HG03060 (cell line): Measurements from ENCODE around the gene ARHGAP29.

Source experiments
- ATAC-seq: cut with Tn5 transposase; IDR thresholded peaks from one replicate; pipeline ENCODE4 v1.9.1; 2021; ENCODE audit warnings: low read depth, moderate number of reproducible peaks; ENCODE audit not compliant: unreplicated experiment

The ARHGAP29 gene

DNA sequence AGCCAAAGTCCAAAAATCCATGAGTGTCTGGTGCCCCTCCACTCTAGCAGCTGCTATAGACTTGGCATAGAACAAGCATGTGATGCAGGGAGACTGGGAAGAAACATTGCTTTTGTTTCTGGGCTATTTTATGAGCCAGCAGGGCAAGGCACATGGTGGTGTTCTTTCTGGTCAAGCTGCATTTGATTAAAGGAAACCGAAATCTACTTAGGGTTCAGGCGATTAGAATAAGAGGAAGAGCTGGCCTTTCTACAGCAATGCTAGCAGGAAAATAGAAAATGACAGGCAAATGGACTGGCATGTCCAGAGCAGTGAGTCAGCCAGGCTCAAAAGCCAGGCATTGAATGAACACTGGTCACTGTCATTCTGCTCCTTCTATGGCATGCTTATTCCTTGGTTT, 28.5 kb upstream of the ARHGAP29 start:
- no peak for ATAC-seq

DNA sequence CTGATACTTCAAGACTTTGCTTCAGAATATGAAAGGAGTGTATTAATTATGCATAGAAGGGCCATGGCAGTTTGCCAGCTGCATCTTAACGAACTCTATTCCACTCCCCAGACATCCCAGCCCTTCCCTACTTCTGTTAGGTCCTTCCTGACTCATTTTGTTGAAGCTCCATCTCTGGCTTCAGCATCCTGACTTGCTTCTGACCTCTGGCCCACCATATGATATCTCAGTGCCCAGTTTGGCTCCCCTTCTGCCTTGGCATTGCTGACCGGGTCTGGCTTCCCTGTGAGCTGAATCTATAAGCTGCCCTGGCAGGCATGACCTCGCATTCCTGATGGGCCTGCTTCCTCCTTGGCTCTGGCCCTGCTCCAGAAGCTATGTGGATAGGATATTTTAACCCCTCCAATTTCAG, 27.6 kb upstream of the ARHGAP29 start:
- no peak for ATAC-seq

DNA sequence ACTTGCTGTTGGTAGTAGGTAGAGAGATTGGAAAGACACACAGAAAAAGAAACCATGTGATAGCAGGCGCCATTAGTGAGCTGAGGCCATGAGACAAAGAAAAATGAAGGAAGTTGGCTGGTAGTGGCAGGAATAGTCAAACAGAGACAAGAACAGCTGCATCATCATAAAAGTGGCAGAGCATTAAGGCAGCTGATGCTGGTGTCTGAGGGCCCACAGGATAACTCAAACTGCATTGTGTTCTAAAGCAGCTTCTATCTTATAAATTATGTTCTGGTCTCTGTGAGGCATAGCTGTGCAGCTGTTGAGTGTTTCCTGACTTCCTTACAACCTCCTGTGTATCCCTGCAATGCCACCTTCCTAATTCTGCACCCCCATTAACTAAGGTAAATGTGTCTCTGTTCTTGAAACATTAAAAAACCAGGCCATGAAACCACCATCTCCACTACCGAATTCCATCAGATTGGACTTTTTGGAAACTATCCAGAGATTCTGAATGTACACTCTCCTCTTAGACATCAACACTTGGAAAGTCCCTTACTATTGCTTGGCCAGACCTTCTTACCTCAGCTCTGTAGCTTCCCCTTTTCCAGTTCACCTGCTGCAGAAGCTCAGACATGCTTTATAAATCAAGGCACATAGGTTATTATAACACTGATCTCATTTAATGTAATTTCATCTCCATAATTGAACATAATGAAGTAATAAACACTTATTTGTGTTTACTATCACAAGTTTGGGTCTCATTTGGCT, 23.4 kb upstream of the ARHGAP29 start:
- no peak for ATAC-seq

DNA sequence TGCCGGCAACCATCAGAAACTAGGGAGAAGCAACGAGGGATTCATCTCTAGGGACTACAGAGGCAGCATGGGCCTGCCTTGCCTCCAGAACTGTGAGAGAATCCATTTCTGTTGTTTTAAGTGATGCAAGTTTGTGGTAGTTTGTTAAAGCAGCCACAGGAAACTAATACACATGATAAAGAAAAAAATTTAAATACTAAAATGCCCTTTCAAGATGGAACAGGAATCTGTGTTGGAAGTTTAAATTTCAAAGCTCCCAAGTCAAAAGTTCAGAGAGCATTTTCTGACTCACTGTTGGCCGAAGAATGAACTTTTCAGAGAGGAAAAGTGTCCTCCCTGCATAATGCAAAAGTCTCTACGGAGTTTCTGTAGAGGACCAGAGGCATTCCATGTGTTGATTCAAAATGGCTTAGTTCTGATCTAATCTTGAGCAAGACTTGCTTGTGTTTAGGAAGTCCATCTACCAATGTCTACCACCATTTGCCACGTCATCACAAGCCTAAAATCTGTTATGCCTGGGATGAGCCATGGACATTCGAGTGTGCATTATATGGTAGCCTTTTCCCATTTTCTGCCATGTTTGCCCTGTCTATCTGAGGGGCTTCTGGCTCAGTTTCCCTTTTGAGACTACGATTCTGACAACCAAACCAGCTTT, 22.4 kb upstream of the ARHGAP29 start:
- ATAC-seq = no peak

DNA sequence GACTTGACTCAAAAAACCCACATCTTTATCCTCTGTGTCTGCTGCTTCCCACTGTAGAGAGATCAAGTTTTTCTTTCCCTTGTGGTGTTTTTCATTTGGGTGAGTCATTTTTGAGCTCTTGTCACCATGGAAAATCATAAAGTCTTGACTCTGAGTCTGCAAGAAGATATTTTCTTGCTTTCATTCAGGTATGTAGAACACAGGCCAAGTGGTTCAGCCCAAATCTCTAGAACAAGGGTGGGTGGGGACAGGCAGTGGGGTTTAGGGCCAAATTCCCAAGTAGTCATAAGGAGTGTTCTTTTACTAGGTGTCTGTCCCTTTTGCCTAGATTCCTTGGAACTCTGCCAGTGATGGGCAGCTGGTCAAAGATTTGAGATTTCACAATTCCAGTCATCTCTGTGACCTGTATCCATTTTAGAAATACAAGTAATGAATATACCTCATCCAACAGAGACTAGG, 21.5 kb upstream of the ARHGAP29 start:
- no peak for ATAC-seq

DNA sequence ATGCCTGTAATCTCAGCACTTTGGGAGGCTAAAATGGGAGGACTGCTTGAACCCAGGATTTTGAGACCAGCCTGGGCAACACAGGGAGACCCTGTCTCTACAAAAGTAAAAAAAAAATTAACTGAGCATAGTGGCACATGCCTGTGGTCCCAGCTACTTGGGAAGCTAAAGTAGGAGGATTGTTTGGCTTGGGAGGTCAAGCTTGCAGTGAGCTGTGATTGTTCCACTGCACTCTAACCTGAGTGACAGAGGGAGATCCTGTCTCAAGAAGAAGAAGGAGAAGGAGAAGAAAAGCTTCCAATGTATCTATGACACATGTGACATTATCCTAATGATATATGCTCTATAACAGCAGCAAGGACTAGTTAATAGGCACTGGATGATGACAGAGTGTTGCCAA, 20.1 kb upstream of the ARHGAP29 start:
- ATAC-seq = no peak

DNA sequence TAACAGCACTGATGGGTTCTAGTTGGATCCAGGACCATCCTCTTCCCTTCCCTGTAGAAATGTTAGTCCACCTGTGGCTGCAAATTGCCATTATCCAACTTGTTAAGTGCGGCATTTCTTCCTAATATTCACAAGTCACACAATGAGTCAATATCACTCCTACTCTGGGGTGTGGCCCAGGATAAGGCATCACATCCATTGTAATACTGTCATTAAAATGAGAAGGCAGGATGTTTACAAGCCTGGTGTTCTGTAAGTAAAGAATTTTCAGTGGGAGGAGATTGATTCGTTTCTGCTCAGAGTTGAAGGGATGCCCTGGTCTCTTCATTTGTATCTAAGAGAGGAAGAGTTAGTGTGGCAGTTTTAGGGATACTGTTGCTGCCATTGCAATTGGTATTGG, 18.1 kb upstream of the ARHGAP29 start:
- ATAC-seq = no peak

DNA sequence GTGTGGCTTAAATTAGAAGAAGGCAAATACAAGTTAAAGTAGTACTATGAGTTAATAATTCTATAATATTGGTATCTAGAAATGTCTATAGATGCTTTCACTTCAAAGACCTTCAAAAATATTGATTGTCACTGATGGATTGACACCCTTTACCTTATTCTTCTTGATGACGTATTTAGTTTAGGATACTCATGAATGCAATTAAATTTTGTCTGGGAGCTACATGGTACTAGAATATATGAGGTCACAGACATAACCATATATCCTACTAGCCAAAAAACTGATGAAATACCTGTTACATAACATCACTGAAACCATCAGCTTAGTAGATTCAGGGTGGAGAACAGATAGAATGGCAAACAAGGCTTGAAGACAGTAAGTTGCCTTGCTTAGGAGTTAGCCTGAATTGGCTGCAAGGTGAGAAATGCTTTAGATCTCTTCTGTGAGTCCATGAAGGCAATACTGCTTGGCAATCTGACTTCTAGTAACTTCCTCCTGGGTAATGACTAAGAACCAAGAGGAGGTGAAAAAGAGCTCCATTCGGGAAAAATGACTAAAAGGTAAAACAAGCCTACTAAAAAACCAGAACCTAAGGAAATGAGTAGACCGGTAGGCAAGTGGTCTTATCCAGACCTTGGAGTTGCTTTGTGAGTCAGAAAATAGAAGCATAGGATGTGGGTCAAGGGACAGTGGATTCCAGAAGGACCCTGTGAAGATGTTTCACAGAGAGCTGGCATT, 16.9 kb upstream of the ARHGAP29 start:
- ATAC-seq = no peak

DNA sequence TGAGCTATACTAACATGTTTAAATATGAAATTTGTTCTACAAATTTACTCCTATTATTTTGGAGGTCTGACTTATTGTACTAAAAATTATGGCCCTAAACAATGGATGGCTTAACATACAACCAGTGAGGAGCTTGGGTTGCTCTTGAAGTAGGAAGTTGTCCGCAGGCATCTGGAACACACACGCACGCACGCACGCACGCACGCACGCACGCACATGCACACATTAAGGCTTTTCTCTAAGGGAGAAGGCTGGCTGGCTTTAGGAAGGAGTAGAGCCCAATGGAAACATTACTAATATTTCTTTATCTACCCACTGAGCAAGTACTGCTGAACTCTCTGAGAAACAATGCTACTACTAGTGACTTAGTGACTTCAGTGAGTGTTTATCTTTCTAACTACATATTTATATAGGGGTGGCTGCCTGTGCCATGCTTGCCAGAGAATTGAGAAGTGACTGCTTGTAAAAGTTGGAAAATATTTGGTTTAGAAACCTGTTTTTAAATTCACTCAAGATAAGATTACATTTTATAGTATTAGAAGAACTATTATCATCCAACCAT, 16.2 kb upstream of the ARHGAP29 start:
- no peak for ATAC-seq

DNA sequence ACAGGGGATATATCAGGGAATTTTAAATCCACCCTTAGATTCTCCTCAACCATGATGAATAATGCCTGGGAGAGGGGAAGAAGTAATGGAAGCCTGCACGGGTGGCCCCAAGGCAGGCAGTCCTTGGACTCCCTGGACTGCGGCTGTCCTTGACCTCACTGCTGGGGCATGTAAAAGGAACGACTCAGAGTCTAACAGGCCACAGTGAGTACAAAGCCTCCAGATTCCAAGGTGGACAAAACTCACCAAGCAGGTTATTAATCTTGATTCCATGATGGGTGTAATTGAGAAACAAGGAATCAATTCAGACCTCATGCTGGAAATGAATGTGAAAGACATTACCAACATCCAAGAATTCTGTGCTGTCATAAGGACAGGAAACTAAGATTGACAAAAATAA, 13.0 kb upstream of the ARHGAP29 start:
- no peak for ATAC-seq

DNA sequence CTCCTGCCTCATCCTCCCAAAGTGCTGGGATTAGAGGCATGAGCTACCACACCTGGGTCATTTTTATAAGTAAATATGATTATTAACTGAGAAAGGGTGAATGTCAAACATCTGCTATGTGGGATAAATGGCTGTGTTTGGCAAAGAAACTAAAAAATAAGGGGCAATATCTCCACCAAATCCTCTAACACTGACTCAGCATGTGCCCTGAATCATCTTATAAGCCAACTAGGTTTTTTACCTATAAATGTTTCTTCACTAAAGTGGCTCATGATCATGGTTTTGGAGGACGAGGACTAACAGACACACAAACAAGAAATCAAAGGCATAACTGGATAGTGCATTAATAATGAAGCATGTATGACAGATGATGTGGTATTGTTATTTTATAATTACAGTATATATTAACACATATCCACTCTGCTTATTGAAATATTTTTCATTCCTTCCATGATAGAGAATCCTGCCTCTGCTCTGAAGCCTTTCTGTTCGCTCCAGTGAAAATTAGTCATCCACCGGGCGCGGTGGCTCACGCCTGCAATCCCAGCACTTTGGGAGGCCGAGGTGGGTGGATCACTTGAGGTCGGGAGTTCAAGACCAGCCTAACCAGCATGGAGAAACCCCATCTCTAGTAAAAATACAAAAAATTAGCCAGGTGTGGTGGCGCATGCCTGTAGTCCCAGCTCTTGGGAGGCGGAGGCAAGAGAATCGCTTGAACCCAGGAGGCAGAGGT, 11.7 kb upstream of the ARHGAP29 start:
- ATAC-seq = no peak

DNA sequence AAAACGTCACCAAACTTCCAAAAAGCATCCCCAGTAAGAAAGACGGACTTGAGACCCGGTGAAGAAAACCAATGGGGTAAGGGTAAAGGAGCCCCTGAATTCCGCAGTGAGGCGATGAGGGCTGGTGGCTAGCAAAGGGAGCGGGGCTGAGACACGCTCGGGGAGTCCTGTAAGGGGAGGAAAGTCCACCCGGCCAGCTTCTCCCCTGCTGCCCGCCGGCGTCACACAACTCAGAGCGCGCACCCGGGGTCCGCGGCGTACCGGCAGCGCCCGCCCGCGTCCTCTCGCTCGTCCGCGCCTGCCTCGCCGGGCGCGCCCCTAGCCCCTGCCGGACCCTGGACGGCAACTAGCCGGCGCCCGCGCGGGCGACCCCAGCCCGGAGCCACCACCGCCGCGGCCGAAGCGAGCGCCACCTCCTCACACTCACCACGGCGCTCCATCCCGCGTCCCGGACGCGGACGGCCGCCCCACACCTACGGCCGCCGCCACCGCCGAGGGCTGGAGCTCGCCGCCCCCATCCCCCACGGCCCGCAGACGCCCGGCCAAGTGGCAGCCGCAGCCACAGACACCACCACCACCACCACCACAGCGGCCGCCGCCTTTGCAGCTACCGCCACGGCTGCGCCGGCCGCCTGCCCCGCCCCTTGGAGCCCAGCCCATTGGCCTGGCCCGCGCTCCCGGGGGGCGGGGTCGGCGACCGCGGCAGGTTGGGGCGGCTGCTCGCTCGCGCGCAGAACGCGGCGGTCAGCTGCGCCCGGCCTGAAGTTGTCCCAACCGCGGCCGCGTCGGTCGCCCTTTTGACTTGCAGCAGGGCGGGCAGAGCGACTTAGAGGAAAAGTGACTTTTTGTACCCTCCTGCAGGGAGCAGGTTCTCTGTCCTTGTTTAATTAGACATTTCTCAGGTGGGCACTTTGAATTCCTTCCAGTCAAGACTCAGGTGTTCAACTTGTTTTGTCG, 10.0 kb upstream of the ARHGAP29 start:
- ATAC-seq = no peak

DNA sequence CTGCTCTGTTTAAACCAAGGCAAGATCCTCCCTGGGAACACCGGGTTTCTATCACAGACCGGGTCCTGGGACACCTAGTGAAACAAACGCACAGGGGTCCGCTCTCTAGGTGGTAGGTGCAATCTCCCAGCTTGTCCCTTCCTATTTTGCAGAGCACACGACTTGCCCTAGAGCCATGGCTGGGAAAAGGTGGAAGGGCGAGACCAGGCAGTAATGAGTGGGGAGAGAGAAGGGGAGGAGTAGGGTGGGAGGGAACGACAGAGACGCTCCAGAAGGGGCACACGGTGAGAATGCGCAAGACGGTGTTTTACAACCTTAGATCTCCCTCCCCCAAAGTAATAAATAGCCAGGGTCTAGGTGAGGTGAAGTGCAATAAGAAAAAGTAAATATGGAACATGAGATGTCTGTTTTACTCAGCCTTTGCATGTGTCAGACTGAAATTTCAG, 9.3 kb upstream of the ARHGAP29 start:
- no peak for ATAC-seq

DNA sequence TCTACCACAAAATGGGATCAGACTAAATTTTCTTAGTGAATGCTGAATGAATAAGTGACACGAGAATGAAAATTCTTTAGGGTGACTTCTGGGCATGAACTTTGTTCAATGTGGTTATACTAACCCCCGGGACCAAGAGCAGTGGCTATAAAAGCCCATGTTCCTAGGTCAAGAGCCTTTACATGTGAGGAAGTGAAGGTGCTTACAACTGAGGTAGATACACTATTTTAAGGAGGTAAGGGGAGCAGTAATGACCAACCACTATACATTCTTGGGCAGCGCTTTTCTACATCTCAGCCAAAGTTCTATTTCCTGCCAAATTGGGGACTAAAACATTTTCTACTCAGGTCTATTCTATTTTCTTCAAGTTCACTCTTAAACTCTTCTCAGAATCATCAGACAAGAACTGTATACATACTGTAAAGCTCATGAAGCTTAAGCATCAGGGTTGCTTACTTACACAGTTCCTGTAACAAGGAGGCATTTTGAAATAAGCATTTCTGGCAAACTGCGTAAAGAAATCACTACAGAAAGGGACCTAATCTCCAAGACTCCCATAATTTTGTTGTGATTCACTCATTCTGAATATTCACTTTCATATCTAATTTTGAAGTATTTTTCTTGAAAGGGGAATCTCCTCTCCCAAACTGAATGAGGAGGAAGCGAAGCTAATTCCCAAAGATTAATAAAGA, 8.5 kb upstream of the ARHGAP29 start:
- ATAC-seq = no peak

DNA sequence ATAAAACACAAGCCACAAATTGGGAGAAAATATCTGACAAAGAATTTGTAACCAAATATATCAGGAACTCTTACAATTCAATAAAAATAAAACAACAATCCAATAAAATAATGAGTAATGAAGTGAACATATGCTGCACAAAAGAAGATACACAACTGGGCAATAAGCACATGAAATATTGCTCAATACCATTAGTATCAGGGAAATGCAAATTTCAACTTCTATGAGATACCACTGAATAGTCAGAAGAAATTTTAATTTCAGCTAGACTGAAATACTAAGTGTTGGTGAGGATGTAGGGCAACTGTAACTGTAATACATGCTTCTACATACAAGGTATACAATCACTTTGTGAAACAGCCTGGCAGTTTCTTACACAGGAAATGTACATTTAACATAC, 7.4 kb upstream of the ARHGAP29 start:
- no peak for ATAC-seq

DNA sequence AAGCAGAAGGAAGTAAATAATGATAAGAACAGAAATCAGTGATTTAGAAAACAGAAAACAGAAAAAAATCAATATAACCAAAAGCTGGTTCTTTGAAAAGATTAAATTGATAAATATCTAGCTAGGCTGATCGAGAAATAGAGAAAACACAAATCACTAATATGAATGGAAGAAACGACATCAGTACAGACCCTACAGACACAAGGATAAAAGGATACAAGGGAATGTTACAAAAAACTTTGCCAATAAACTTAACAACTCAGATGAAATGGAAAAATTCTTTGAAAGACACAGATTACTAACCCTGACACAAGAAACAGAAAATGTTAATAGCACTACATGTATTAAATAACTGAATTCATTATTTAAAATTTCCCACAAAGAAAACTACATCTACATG, 6.3 kb upstream of the ARHGAP29 start:
- ATAC-seq = no peak

DNA sequence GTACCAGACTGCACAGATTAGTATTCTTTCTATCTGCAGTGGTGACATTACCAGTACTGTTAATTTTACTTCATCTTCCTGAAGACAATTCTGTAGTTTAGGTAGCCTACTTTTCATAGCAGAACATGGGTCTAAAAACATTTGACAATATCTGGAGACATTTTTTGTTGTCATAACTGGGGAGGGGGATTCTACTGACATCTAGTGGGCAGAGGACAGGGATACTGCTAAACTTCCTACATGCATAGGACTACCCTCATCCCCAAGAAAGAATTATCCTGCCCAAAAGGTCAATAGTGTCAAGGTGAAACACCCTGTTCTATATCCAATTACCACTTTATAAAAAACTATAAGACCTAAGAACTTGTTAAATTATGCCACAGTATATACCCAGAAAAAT, 3.4 kb upstream of the ARHGAP29 start:
- ATAC-seq = no peak

DNA sequence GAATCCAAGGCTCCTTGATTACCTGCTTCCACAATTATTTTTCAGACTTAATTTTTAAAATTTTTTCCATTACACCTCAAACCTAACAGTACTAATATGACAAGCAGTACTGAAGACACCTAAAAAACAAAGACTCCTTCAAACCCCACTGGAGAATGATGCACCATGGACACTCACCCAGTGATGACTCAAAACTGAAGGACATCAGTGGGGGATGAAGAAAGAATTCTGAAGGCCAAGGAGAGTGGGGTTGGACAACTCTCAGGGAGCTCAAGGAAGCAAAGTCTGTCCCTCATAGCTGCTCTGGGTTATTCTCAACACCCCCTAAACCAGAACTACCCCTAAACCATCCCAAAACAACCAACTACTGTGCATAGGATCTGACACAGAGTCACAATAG, 2.4 kb upstream of the ARHGAP29 start:
- ATAC-seq = no peak

DNA sequence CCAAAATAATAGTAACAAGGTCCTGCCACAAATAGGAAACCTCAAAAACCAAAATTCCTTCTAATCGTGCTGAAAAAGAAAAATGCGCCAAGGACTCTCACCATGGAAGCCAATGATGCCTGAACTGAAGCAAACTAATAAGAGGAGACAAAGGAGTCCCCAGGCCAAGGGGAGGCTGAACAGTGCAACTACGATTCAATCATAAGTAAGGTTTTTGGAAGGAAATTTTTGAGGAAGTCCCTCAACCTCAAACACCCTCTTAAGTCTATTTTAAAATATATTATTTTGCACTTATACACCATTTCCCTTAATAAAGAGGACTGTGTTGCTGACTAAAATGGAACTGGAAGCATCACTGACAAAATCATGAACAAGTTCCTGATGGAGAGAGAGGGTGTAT, 1.7 kb upstream of the ARHGAP29 start:
- no peak for ATAC-seq
